Hematopoietic multipotent progenitor cell treated with erythropoietin and hydrocortisone succinate and interleukin-3 and kit ligand, for 17 days (in vitro differentiated cells): Measurements from ENCODE around the gene RBM33.

Experiments
- DNase-seq: peaks from one replicate; pipeline ENCODE4 v3.0.0-alpha.2; 2015; ENCODE audit warnings: low spot score

Gene RBM33

DNA sequence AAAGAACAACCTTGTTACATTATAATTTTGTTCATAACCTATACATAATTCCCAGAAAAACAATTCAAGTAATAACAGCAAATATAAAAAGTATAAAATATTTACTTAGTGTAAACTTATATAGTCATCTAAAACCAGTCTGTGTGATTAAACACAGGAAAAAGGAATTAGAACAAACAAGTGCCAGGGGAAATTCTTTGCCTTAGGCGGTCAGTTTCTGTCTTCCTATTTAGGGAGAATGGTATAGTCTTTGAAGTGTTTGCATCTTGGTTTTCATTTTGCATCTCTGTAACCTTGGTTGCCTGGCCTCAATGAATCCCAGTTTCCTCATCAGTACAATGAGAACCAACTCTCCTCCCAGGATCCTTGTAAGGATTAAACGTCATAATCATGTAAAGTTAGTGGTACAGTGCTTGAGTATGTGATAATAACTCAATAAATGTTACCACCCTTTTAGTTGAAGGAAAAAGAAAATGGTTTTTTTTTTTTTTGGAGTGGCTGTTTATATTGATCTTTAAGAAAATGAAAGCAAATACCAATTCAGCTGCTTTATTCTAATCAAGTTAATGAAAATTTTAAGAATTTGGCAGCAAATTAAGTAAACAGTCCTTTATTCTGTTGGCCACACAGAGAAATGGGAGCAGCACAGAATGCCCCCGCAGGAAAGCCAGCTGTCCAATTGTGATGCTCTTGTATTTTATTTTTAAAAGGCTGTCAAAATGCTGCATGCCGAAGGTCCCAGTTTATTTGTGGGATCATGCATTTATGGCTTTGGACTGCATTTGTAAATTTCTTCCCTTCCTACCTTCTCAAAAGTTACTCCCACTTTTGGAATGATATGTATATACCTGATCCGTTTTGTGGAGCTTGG, 106.0 kb downstream of the RBM33 start:
- DNase-seq, result no peak

DNA sequence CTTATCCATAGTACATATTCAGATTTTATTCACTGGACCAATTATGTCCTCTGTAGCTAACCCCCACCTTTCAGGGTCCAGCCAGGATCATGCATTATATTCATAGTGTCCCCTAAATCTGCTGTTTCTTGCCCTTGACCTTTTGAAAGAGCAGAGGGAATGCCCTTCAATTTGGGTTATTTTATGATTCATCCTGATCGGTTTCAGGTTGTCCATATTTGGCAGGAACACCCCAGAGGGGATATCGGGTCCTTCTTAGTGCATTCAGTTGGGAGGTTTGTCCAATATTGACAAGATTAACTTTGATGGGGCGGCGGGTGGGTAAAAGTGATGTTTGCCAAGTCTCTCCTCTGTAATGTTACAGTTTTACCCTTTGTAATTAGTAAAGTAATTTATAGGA, 106.9 kb downstream of the RBM33 start:
- DNase-seq, result no peak

DNA sequence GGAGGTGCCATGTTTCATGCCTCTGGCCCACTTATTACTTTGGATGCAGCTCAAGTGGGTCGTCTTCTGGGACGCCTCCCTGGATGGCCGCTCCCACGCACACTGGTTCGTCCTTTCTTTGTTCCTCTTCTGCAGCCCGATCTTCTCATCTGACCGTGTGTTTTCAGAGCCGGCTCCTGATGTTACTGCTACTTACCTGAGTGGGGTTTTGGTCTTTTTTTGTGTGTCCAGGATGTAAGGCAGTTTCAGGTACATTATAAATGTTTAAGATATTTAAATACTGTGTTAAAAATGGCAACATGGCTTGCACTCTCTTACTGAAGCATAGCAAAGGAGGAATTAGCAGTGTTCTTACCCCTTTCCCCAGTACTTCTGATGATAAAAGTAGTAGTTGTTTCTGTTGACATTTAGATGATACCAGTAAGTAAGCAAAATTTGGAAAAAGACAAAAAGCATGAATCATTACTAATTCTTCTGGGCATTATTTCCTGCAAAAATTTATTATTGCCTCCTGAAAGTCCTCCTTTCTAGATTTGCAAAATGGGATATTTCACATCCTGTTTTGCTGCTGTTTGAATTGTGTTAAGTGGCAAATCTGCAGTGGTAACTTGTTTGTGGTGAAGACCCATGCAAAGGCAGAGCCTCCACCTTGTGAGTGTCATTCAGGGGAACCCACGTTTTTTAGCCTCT, 108.4 kb downstream of the RBM33 start:
- no peak for DNase-seq

DNA sequence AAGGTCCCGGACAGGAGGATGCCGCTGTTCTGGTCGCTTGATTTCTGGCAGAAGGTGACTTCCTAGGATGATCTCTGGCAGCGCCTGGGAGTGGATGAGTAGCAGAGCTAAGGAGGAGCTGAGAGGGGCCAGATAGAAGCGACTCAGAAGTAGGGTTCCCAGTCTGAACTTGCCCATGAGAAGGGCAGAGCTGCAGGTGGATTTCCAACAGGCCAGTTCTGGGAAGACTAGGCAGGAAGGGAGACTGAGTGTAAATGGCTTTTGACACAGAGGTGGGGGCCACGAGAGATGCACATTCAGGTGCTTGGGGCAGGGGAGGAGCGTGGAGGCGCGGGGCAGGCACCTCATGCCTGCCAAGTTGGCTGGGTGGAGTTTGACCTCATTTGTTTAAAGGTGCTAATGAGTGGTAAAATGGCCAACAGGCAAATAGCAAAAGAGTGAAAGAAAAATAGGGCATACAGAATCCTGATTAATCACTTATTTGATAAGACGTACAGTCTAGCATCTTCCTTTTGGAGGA, 109.0 kb downstream of the RBM33 start:
- no peak for DNase-seq

DNA sequence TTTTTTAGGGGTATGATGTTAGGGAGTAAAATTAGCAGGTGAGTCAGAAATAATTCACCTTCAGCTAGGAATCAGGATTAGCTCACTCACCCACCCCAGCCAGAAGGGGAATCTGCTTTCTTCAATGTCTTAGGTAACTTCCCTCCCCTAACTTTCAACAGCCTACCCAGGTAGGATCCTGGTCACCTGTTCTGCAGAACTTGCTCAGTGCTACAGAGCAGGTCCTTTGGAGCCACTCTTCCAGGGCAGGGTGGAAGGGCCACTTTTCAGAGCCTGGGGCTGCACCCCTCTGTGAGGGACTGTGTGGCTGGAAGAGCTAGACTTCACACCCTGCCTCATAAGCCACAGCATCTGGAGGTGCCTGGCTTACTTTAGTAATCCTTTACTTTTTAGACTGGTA, 109.7 kb downstream of the RBM33 start:
- no peak for DNase-seq

DNA sequence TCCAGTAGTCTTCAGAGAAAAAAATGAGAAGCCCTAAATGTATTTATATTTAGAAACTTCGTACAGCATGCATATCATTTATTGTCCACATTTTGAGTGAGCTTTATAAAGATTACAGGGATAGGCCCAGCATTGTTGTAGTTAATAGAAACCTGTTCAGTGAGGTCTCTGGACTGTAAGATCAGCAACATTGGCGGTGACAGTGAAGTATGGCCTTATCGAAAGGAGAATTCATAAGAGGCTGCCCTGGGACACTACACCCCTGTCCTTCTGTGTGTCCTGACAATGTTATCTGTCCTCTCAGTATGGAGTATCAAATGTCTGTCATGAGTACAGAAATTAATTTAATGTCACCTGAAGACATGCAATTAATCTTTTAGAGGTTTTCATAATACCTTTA, 110.6 kb downstream of the RBM33 start:
- no peak for DNase-seq

DNA sequence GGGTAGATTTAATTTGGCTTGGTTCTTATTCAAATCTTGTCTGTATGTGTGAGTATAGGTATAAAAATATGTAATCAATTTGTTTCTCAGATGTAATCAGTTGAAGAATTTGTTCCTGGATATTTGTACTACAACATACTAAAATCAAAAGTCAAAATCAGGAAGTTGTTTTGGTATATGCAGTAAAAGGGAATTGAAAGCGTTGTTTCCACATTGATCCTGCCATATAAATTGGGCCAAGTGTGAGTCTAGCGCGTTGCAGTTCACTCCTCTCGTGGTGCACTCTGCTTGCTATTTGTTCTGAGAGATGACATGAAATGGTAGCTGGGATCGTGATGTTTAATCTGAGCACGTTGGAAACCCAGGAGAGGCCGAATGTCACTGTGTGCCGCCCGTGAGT, 111.9 kb downstream of the RBM33 start:
- DNase-seq, result no peak

DNA sequence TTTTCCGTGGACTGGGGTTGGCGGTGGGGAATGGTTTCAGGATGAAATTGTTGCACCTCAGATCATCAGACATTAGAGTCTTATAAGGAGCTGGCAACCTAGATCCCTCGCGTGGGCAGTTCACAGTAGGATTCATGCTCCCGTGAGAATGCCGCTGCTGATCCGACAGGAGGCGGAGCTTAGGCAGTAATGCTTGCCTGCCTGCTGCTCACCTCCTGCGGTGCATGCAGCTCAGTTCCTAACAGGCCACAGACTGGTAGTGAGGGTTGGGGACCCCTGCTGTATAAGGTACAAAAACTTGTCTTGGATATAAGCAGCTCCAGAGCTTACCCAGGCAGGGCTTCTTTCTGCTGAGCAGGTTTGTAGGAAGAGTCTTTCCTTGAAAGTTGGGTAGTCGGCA, 113.9 kb downstream of the RBM33 start:
- DNase-seq, result no peak

DNA sequence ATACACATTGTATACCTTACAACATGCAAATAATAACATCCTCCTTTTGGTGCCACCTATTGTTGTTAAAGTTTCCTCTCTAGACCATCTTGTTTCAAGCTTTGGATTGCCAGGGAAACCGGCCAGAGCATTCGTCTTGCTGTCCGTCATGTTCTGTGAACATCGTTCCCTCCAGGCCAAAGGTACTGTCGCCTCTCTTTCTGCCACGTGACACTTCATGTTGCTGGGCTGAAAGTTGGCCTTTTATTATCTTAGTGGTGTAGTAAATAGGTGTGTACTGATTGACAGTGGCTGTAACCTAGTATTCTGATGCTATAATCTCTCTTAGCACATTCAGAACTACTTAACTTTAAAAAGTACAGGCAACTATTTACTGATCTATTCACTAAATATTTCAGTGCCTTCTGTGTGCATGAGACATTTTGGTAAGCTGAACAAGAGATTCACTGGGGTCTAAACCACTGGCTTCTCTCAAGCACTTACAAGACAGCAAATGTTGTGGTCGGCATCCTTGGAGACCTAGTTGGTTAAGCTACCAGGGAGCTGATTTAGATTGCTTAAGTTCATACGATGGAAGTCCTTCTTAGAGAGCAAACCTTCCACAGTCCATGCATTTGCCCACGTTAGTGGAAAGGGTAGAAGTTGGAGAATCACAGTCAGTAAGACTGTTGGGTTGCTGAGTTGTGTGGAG, 115.4 kb downstream of the RBM33 start:
- no peak for DNase-seq

DNA sequence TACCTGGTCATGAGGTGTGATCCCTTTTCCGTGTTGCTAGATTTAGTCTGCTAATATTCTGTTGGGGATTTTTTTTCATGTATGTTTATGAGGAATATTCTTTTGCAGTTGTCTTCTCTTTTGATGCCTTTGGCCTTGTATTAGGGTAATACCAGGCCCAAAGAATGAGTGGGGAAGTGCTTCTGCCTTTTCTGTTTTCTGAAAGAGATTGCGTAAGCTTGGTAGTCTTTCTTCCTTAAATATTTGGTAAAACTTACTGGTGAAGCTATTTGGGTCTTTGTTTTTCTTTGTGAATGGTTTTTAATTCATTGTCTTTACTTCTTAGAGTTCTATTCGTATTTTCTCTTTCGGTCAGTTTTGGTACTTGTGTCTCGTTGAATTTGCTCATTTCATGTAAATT, 116.7 kb downstream of the RBM33 start:
- no peak for DNase-seq

DNA sequence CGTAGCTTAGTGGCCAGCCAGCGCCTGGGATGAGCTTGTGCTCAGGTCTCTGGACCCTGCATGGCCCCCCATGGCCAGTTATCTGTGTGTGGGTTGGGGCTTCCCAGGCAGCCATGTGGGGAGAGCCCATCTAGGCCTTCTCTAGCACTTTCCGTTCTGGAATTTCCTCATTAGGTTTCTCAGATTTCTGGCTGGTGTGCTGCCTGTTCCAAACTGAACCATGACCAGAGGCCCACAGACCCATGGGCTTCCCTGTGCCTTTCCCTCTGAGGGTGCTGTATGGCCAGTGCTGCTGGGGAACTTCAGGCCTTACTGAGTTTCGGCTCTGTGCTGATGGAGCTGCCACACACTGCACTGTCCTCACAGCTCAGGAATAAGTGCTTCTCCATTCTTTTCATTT, 117.6 kb downstream of the RBM33 start:
- DNase-seq, result no peak

DNA sequence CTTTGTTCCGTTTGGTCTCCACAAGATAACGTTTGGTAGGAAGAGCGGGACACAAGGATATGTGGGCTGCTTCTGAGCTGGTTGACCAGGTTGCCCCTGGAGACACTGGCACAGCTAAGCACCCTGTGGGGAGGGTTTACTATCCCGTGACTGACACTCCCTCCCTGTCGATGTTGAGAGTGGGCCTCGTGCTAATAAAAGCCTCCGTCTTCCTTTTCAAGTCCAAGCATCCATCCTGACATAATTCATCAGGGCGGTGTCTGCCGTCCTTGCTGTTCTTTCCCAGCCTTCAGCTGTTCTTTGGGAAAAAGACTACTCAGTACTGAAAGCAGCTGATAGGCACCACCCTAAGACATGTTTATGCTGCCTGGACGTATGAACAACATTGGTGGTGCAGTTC, 118.2 kb downstream of the RBM33 start:
- no peak for DNase-seq

DNA sequence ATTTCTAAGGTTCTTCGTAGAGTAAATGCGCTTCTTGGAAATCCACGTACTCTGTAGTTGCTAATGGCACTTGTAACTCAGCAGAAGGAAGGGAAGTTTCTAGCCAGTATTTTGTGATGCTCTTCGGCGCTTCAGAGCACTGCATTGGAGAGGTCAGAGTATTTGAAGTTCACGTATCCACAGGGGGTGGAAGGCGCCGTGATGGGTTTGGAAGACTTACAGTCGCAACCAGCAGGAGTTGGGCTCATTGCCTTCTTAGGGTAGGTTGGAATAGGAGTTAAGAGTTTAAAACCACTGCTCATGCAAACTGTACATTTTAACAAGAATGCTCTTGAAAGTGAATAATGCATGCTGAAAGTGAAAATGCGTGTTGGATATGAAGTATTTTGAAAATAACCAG, 118.7 kb downstream of the RBM33 start:
- no peak for DNase-seq

DNA sequence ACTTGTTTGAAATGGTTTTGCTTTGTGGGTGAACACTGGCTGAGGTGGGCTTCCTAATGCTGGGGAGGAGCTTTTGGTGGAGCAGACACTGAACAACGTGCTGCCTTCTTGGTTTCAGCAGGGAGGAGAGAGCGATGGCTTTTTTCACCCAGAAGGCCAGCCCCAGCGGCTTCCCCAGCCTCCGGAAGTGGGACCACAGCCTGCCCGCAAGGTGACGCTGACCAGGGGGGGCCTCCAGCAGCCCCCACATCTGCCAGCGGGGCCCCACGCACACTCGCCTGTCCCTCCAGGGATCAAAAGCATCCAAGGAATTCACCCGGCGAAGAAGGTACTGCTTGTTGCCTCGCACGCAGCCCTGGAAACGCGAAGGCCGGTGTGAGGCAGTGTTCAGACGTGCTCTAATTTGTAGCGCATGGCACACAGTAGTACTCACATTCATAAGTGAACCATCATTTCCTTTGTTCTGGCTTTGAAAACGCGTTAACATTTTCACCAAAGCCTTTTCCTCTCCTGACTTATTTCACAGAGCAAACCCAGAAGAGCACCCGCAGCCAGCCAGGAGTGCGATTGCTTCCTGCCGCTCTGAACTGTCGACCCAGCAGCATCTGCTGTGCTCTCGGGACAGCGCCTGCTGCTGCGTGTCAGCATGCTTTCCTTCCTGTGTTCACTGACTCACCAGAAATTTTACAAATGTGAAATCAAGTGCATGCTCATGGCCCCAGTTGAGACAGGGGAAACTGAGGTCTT, 119.4 kb downstream of the RBM33 start:
- DNase-seq, result no peak

DNA sequence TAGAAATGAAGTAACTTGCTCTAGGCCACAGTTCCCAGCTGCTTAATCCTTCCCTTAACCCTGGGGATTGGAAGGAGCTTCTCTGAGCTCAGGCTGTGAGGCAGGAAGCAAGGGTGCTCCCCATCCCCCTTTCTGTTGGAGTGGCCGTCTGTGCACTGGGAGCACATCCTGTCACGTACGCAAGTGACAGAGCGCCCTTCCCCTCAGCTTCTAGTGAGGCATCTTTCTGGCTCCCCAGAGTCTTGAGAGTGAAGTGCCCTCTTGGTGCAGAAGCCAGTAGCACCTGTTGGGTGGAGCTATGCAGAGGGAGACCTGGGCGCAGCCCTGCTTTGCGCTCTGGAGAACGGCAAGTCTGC, 120.0 kb downstream of the RBM33 start:
- DNase-seq, result no peak

DNA sequence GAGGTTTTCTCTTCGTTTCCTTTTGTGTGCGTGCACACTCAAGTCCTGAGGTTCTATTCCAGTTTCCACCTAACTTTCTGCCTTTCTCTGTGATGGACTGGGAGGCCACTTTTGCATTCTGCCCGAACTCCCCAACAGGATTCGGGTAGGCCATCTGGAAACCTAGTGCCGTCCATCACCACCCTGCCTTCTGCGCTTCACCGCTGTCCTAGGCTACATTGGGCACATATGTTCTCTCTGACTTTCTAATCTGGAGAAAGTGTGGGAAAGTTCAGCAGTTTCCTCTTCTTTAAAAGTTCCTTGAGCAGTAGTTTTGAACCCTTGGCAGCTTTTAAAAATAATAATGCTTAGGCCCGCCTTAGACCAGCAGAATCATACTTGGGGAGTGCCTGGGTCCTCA, 121.0 kb downstream of the RBM33 start:
- DNase-seq, result no peak

DNA sequence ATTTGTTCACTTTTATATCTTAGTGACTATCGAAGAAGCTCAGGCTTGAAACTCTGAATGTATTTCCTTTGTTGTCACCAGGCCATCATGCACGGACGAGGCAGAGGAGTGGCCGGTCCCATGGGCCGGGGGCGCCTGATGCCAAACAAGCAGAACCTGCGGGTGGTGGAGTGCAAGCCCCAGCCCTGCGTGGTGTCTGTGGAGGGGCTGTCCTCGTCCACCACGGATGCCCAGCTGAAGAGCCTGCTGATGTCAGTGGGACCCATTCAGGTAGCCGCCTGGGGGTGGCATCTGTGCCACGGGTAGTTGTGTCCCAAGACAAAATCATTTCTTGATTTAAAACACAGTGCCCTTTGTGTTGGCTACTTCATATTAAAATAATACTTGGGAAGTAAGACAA, 121.9 kb downstream of the RBM33 start:
- no peak for DNase-seq

DNA sequence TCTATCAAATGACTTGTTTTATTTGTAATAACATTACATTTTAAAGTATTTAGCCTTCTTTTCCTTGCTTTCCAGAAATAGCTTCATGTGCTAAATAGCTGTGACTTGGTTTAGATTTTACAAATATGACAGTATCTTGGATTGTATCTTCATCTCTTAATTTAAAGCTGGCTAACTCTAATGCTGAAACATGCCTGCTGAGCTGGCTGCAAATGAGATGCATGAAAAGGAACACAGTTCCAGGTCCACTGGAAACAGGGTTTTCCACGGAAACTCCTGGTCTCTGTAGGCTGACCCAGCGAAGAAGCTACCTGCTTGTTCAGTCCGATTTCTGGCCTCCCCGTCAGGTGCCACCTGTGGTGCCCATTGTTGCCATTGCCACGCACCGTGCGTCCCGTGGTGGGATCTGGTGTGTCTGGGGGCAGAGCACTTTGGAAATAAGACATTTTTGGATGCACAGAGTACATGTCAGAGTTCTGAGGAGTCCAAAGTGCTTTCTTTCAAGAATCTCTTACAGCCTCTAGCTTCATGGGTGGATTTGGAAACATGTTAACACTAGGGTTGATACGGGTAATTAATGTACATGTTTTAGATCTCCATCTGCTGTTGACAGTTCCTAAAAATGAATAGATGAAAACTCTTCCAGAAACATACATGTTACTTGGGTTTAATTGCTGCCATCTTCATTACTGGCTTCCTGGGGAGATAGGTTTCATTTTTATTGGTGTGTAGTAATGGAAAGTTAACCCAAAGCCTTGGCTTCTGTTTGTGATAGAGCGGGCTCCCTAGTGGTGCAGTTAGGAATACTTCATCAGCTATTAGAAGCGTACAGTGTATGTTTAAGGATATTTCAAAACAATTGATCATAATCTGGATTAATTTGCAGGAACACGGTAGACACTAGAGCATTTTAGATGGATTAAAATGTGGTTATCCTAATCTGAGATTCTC, 122.8 kb downstream of the RBM33 start:
- DNase-seq, result no peak

DNA sequence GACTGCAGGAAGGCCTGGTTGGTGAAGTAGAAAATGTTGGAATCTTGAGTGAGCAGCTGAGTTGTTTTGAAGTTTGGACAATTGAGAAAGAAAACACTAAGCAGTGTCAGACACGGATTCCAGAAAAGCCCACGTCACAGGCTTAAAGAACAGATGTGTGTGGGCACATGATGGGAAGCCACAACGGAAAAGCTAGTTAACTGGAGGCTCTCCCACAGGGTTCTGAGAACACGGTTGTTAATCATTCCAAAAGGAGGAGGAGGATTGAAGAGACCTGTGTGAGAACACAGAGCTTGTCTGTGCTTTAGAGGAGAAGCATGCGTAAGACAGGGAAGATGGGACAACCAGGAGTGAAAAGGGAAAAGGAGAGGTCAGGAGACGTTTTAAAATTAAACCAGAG, 125.2 kb downstream of the RBM33 start:
- DNase-seq, result no peak

DNA sequence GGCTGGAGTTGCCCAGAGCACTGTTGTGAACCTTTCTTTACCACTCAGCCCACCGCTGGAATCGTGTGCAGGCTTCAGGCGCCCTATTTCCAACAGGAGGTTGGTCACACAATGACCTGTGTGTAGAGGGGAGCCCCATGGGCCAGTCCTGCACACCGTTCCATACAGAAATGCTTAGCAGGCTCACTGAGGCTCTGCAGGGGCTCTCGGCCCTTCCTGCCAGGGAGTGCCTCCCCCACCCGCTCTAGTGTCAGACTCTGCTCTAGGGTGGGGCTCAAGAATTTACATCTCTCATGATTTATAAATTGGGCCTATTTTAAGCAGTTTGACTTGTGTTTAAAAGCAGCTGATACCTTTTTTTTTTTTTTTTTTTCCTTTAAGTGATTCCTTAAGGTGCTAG, 125.8 kb downstream of the RBM33 start:
- DNase-seq, result no peak

DNA sequence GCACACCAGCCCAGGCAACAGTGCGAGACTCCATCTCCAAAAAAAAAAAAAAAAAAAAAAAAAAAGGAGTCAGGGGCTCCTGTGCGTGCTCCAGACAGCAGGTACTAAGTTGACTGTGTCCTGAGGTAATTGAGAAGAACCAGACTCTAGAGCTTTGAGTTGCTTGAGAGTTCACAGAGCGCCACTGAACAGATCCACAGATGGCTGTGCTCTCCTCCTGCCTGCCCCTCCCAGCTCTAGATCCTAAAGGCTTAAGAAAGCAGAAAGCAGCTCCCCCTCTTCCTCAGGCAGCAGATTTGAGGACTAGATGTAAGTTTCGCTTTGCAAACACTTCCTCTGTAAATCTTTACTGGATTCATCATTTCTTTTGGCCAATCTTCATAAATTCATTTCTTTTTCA, 129.1 kb downstream of the RBM33 start:
- DNase-seq, result no peak
